Hematopoietic multipotent progenitor cell treated with erythropoietin and hydrocortisone succinate and interleukin-3 and kit ligand, for 17 days (in vitro differentiated cells): ENCODE measurements around the gene TMEM120B.
"Not testable (repeated sequence)": the region's sequence is repeated elsewhere in the genome, so short reads cannot be mapped to it uniquely, and the experiment has no call there.

Source experiments
- DNase-seq: peaks from one replicate; pipeline ENCODE4 v3.0.0-alpha.2; 2015; ENCODE audit warnings: low spot score

The TMEM120B gene

GRCh38 chr12:121775501-121775900 lies 62.9 kb downstream of the TMEM120B start:
- no peak for DNase-seq

- peak; percentile 89 for DNase-seq
Observed at GRCh38 chr12:121776190-121777098, 63.9 kb downstream of the TMEM120B start.

GRCh38 chr12:121778567-121779421 lies 66.2 kb downstream of the TMEM120B start:
- DNase-seq, result peak; percentile 56

- DNase-seq, result no peak
Observed at GRCh38 chr12:121779422-121779895, 66.9 kb downstream of the TMEM120B start.

DNA sequence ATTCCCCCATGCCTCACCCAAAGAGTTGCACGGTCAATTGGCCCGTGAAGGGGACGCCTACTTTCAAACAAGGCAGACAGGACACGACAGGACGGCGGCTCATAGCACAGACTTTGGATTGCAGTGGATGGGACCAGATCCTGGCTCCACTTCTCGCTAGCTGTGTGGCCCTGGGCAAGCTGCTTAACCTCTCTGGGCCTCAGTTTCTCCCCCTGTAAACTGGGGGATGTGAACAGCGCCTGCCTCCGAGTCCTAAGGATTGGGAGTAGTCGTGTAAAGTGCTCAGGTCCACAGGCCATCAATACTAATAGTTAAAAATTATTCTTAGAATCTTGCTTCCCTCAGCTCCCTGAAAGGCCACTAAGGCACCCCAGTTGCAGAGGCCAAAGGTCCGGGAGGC lies 67.9 kb downstream of the TMEM120B start:
- no peak for DNase-seq

DNA sequence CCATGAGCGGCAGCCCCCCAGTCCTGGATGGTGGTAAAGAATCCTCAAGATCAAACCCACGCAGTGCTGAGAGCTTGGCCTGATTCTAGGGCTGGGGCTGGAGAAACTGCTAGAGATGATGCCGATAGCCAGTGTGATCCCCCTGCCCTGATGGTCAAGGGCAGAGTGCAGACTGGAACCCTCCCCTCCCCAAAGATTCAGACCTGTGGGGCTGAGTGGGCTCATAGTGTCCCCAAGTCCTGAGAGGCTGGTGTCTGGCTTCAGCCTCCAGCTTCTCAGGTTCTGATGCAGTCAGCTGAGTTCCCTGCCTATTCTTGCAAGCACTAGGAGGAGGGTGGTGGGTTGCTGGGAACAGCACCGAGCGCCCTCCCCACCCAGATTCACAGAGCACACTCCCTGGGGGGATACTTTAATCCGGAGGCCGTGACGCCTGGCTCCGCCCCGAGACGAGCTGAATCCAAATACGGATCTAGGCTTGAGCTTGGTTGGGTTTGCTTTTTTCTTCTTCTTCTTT lies 69.0 kb downstream of the TMEM120B start:
- no peak for DNase-seq

- DNase-seq, result peak; percentile 40
Observed at GRCh38 chr12:121781998-121782979, 69.7 kb downstream of the TMEM120B start.

- no peak for DNase-seq
Observed at GRCh38 chr12:121783766-121784165, 71.2 kb downstream of the TMEM120B start.

DNA sequence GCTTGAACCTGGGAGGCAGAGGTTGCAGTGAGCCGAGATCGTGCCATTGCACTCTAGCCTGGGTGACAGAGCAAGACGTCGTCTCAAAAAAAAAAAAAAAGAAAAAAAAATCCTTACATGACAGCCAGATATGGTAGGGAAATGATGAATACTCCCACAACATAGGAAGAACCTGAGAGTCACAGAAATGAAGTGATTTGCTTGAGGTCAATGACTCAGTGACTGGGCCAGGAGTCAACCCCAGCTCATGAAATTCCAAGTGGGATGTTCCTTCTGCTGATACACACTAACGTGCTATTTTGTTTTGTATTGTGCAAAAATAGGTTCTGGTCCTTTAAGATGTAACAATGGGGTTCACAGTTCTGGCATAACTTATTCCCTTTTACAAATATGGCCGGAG lies 71.9 kb downstream of the TMEM120B start:
- no peak for DNase-seq

DNA sequence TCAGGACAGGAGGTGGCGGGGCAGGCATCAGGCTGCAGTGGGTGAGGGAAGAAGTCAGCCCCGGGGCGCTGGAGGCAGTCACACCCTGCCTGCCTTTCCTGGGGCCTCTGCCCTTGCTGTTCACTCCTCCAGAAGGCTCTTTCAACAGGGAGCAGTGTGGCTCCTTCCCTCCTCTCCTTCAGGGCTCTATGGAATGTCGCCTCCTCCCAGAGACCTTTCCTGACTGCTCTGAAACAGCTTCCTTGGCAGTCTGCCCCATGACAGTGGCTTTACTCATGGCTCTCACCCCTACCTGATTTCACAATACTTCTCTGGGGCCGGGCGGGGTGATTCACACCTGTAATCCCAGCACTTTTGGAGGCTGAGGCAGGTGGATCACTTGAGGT lies 73.9 kb downstream of the TMEM120B start:
- DNase-seq, result no peak

DNA sequence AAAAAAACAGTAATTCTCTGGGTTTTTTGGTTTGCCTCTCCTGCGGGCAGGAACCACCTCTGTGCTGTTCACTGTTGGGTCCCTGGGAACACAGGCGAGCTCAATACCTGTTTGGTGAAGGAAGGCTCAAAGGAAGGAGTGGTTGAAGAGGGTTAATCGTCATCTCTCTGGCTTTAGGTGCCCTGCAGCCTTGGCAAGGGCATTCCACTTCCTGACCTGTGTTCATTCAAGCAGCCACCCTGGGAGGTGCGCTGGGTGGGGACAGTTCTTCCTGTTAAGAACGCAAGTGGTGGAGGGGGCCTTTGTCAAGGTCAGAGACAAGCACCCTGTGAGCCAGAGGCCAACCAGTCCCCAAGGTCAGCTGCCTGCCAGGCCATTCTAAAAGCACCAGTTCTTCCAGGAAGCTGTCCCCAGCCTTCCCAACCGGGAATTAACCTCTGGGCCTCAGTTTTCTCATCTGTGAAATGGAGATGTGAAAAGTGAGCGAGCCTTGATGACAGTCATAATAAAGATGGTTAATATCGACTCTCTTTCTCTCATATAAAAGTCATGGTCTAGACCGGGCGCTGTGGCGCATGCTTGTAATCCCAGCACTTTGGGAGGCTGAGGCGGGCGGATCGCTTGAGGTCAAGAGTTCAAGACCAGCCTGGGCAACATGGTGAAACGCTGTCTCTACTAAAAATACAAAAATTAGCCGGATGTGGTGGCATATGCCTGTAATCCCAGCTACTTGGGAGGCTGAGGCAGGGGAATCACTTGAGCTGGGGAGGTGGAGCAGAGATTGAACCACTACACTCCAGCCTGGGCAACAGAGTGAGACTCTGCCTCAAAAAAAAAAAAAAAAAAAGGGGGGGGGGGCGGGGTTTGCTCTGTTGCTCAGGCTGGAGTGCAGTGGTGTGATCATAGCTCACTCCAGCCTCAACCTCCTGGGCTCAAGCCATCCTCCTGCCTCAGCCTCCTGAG lies 74.8 kb downstream of the TMEM120B start:
- no peak for DNase-seq

GRCh38 chr12:121788176-121788818 lies 75.7 kb downstream of the TMEM120B start:
- DNase-seq, result no peak

- DNase-seq, result no peak
Observed at GRCh38 chr12:121789233-121789781, 76.8 kb downstream of the TMEM120B start.

- DNase-seq, result no peak
Observed at GRCh38 chr12:121789800-121790728, 77.5 kb downstream of the TMEM120B start.

- not testable (repeated sequence) for DNase-seq
Observed at GRCh38 chr12:121790785-121791184, 78.2 kb downstream of the TMEM120B start.

- DNase-seq, result no peak
Observed at GRCh38 chr12:121791671-121792551, 79.4 kb downstream of the TMEM120B start.
